HCT116 (cell line): ENCODE results near the gene WWOX. TPM values are rescaled to one million over a fixed set of nuclear protein-coding genes. Genes with fewer than 3 reads are reported as not detected.

Experiments used
- ATAC-seq: fragments of 200-7000 bp; cut with Tn5 transposase; 2 replicates; pipeline ENCODE4 v1.9.1; 2020; ENCODE audit warnings: mild to moderate bottlenecking, moderate library complexity
- BruUV-seq: library from RNA; stranded (reverse); fragments of 400-500 nt; replicated peaks from 2 replicates; lab custom pipeline; 2021; lab: Mats Ljungman, UMichigan
- CTCF ChIA-PET: fragments of 300-600 bp; sonication (Branson Sonifier 250); formaldehyde crosslinking; loops from one replicate; lab custom pipeline; 2021; ENCODE audit warnings: antibody characterized with exemption; lab: Charles Lee
- POLR2A ChIA-PET: fragments of 300-600, 350-600 bp; sonication (Branson Sonifier 250); formaldehyde crosslinking; loops from one replicate; lab custom pipeline; 2021; ENCODE audit warnings: antibody characterized with exemption; lab: Charles Lee
- RAD21 ChIA-PET, 2 experiments: fragments of 300-600 bp; sonication (Branson Sonifier 250); formaldehyde crosslinking; loops; one replicate each; lab custom pipeline; 2023; ENCODE audit warnings: low total read pairs in 2 of 2; ENCODE audit not compliant: uncharacterized antibody in 2 of 2, unreplicated experiment in 2 of 2, low non-redundant PET in 1 of 2; lab: Charles Lee
- DNase-seq: peaks from one replicate; pipeline ENCODE4 v3.0.0-alpha.2; 2010; ENCODE audit warnings: low read depth, low spot score
- H2AFZ ChIP-seq: fragments of 200-600 bp; shearing (Covaris generic), sonication (generic); 2 replicates; pipeline ENCODE4 v1.6.1; 2017; ENCODE audit warnings: low read depth, mixed run types, mixed read lengths, antibody characterized with exemption, low read length; ENCODE audit not compliant: poor library complexity, severe bottlenecking
- H3K27ac ChIP-seq: 2 replicates; pipeline ENCODE4 v1.5.1; 2012; ENCODE audit warnings: low read depth, low read length
- H3K27me3 ChIP-seq: fragments of 200-600 bp; sonication (generic); 2 replicates; pipeline ENCODE4 v1.6.1; 2016; ENCODE audit warnings: mixed run types, low read length, mixed read lengths; ENCODE audit not compliant: insufficient read depth
- H3K36me3 ChIP-seq, 2 experiments: fragments of 200-500 bp in 1 of 2; fragments of 200-600 bp in 1 of 2; sonication (Bioruptor generic) in 1 of 2; sonication (generic) in 1 of 2; 2 replicates each; pipeline versions ENCODE4 v1.5.1 to v1.6.1; 2014 to 2016; ENCODE audit warnings: low read length in 2 of 2, inconsistent platforms in 1 of 2, mixed read lengths in 1 of 2, mixed run types in 1 of 2; ENCODE audit not compliant: insufficient read depth in 2 of 2, control insufficient read depth in 1 of 2
- H3K4me1 ChIP-seq, 2 experiments: fragments of 200-600 bp in 1 of 2; sonication (generic) in 1 of 2; 2 replicates each; pipeline versions ENCODE4 v1.5.1 to v1.6.1; 2012 to 2017; ENCODE audit warnings: low read length in 2 of 2, inconsistent platforms in 1 of 2, mild to moderate bottlenecking in 1 of 2, mixed read lengths in 1 of 2, mixed run types in 1 of 2, moderate library complexity in 1 of 2; ENCODE audit not compliant: insufficient read depth in 2 of 2, control insufficient read depth in 1 of 2
- H3K4me2 ChIP-seq: fragments of 200-600 bp; sonication (generic); 2 replicates; pipeline ENCODE4 v1.6.1; 2017; ENCODE audit warnings: mixed run types, low read length, mixed read lengths
- H3K4me3 ChIP-seq, 2 experiments: fragments of 200-600 bp in 1 of 2; sonication (generic) in 1 of 2; replicated peaks in 1 of 2; 2 replicates each; pipeline ENCODE4 v1.5.1; 2011 to 2016; ENCODE audit warnings: low read length in 2 of 2, control low read depth in 1 of 2, low read depth in 1 of 2, mild to moderate bottlenecking in 1 of 2, mixed read lengths in 1 of 2, mixed run types in 1 of 2
- H3K79me2 ChIP-seq: fragments of 200-600 bp; sonication (generic); 2 replicates; pipeline ENCODE4 v1.6.1; 2017; ENCODE audit warnings: mild to moderate bottlenecking, mixed run types, low read length, moderate library complexity, mixed read lengths; ENCODE audit not compliant: insufficient read depth
- H3K9ac ChIP-seq: fragments of 200-600 bp; sonication (generic); 2 replicates; pipeline ENCODE4 v1.6.1; 2016; ENCODE audit warnings: low read length, mixed read lengths
- H3K9me2 ChIP-seq: fragments of 200-600 bp; sonication (generic), shearing (Covaris generic); 2 replicates; pipeline ENCODE4 v1.6.1; 2017; ENCODE audit warnings: mixed run types, mild to moderate bottlenecking, moderate library complexity; ENCODE audit not compliant: insufficient read depth
- H3K9me3 ChIP-seq, 2 experiments: fragments of 200-500 bp in 1 of 2; fragments of 200-600 bp in 1 of 2; sonication (Bioruptor generic) in 1 of 2; sonication (generic) in 1 of 2; 2 replicates each; pipeline ENCODE4 v1.6.1; 2014 to 2017; ENCODE audit warnings: low read length in 2 of 2, mixed read lengths in 2 of 2, inconsistent platforms in 1 of 2, low read depth in 1 of 2, mild to moderate bottlenecking in 1 of 2, mixed run types in 1 of 2, moderate library complexity in 1 of 2; ENCODE audit not compliant: control insufficient read depth in 1 of 2, insufficient read depth in 1 of 2
- H4K20me1 ChIP-seq: fragments of 200-600 bp; sonication (generic), shearing (Covaris generic); 2 replicates; pipeline ENCODE4 v1.6.1; 2017; ENCODE audit warnings: mixed run types, mild to moderate bottlenecking, moderate library complexity; ENCODE audit not compliant: insufficient read depth
- CBX3 ChIP-seq: IDR thresholded peaks from 2 replicates; pipeline ENCODE4 v1.6.1; 2012; ENCODE audit warnings: low read depth
- CEBPB ChIP-seq: IDR thresholded peaks from 2 replicates; pipeline ENCODE4 v1.6.1; 2012; ENCODE audit warnings: low read depth
- EZH2 ChIP-seq: fragments of 200-600 bp; sonication (generic); IDR thresholded peaks from 2 replicates; pipeline ENCODE4 v1.6.1; 2017; ENCODE audit warnings: antibody characterized with exemption, mixed run types
- FOSL1 ChIP-seq: IDR thresholded peaks from 2 replicates; pipeline ENCODE4 v1.6.1; 2012; ENCODE audit warnings: low read depth
- POLR2AphosphoS5 ChIP-seq: IDR thresholded peaks from 2 replicates; pipeline ENCODE4 v1.6.1; 2011; ENCODE audit warnings: mild to moderate bottlenecking, low read depth, low read length, moderate library complexity
- RAD21 ChIP-seq: IDR thresholded peaks from 2 replicates; pipeline ENCODE4 v1.6.1; 2012; ENCODE audit warnings: low read depth, mild to moderate bottlenecking
- SIN3A ChIP-seq: IDR thresholded peaks from 2 replicates; pipeline ENCODE4 v1.6.1; 2012; ENCODE audit warnings: low read depth
- SRF ChIP-seq: IDR thresholded peaks from 2 replicates; pipeline ENCODE4 v1.6.1; 2012; ENCODE audit warnings: low read depth
- TCF7L2 ChIP-seq: IDR thresholded peaks from 2 replicates; pipeline ENCODE4 v1.7.0; 2011; ENCODE audit warnings: borderline replicate concordance, inconsistent platforms; ENCODE audit not compliant: insufficient read depth, insufficient read length; ENCODE audit errors: extremely low read depth
- ZBTB33 ChIP-seq: IDR thresholded peaks from 2 replicates; pipeline ENCODE4 v1.6.1; 2011; ENCODE audit warnings: mild to moderate bottlenecking, low read length, moderate library complexity; ENCODE audit not compliant: insufficient replicate concordance; ENCODE audit errors: extremely low read depth
- ZFX ChIP-seq: fragments of 450-650 bp; IDR thresholded peaks from 2 replicates; pipeline ENCODE4 v1.6.1; 2017
- intact Hi-C: fragments of 100-400 bp; cut with micrococcal nuclease; formaldehyde crosslinking; loops from 2 replicates; pipeline ENCODE4 v1.10.0; 2022
- total RNA-seq: library from RNA; stranded (reverse); gene quantifications from one replicate; pipeline ENCODE4 v1.2.1, GENCODE V29; 2021; ENCODE audit not compliant: unreplicated experiment
- TF ChIP-seq, protein P1 (sequence below), 3 experiments: fragments of 200-600 bp in 1 of 3; sonication (generic) in 1 of 3; IDR thresholded peaks in 2 of 3; conservative IDR thresholded peaks in 1 of 3; 2 replicates each; pipeline ENCODE4 v1.5.1; 2012 to 2017; ENCODE audit warnings: low read depth in 2 of 3, low read length in 2 of 3, antibody characterized with exemption in 1 of 3, borderline replicate concordance in 1 of 3, control low read depth in 1 of 3, mild to moderate bottlenecking in 1 of 3, mixed read lengths in 1 of 3, mixed run types in 1 of 3, moderate library complexity in 1 of 3; ENCODE audit not compliant: insufficient read depth in 1 of 3
- TF ChIP-seq, protein P2 (sequence below): IDR thresholded peaks from 2 replicates; pipeline ENCODE4 v1.6.1; 2012
- TF ChIP-seq, protein P3 (sequence below): IDR thresholded peaks from 2 replicates; pipeline ENCODE4 v1.6.1; 2012

The WWOX gene
- total RNA-seq, 1 experiment from 2014 or later, result 13.7 TPM

DNA sequence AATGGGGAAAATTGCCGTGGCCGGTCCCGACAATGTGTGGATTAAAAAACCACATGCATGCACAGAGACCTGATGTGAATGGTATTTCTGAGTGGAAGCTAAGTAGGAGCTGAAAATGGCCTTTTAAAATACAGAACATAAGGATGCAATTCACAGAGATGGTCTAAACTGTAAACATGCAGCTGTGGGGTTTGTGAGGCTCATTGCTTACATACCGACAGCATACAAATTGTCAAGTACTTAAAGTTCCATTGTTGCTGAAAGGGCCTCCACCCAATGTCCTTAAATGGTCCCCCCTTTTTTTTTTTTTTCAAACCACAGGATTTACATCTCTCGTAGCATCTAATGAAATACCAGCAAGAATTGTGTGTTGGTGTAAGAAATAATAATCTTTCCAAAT is 977.9 kb downstream of the WWOX start:
- POLR2A ChIA-PET, result no interaction called here
- Histone ChIP-seq H3K79me2 (no peaks in the 10 kb centered on the region), H3K9ac (no peak overlapping the region), H3K4me2 (no peak overlapping the region), H3K9me3 (peaks cover 3 to 11% of the 10 kb centered on the region in 2 experiments; a peak in 2 of 4 replicates), H4K20me1 (no peaks in the 10 kb centered on the region), H2AFZ (no peak overlapping the region), H3K27me3 (no peaks in the 10 kb centered on the region), H3K9me2 (no peaks in the 10 kb centered on the region), H3K4me3 (no peak overlapping the region), H3K4me1 (no peaks in the 10 kb centered on the region), H3K36me3 (no peaks in the 10 kb centered on the region), H3K27ac (no peak overlapping the region)
- no peak for TF ChIP-seq SRF
- TF ChIP-seq, protein P1, sequence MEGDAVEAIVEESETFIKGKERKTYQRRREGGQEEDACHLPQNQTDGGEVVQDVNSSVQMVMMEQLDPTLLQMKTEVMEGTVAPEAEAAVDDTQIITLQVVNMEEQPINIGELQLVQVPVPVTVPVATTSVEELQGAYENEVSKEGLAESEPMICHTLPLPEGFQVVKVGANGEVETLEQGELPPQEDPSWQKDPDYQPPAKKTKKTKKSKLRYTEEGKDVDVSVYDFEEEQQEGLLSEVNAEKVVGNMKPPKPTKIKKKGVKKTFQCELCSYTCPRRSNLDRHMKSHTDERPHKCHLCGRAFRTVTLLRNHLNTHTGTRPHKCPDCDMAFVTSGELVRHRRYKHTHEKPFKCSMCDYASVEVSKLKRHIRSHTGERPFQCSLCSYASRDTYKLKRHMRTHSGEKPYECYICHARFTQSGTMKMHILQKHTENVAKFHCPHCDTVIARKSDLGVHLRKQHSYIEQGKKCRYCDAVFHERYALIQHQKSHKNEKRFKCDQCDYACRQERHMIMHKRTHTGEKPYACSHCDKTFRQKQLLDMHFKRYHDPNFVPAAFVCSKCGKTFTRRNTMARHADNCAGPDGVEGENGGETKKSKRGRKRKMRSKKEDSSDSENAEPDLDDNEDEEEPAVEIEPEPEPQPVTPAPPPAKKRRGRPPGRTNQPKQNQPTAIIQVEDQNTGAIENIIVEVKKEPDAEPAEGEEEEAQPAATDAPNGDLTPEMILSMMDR (IDR thresholded peaks at IDR 0.05 in 2 of 3, conservative IDR thresholded peaks at IDR 0.05 in 1 of 3; ENCODE audit: borderline replicate concordance in 1 of 3, insufficient read depth in 1 of 3, low read depth in 2 of 3, low read length in 2 of 3), result no peak
- no peak for TF ChIP-seq CEBPB
- TF ChIP-seq EZH2, result no peak
- no peak for TF ChIP-seq CBX3
- no peak for TF ChIP-seq ZBTB33
- TF ChIP-seq, protein P2, sequence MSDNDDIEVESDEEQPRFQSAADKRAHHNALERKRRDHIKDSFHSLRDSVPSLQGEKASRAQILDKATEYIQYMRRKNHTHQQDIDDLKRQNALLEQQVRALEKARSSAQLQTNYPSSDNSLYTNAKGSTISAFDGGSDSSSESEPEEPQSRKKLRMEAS, result no peak
- TF ChIP-seq RAD21, result no peak
- no peak for TF ChIP-seq TCF7L2
- no peak for TF ChIP-seq ZFX
- TF ChIP-seq POLR2AphosphoS5, result no peak
- TF ChIP-seq SIN3A, result no peak
- TF ChIP-seq, protein P3, sequence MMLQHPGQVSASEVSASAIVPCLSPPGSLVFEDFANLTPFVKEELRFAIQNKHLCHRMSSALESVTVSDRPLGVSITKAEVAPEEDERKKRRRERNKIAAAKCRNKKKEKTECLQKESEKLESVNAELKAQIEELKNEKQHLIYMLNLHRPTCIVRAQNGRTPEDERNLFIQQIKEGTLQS, result no peak
- no peak for TF ChIP-seq FOSL1
- RAD21 ChIA-PET, result no interaction called here
- intact Hi-C loops, result no loop called here
- BruUV-seq, result no TSS peak
- no peak for ATAC-seq
- DNase-seq, result no peak
- CTCF ChIA-PET, result no interaction called here
